Adipose tissue (tissue), 3 donors: ENCODE measurements around the gene FHL1. TPM values are rescaled to one million over a fixed set of nuclear protein-coding genes. Genes with fewer than 3 reads are reported as not detected.

Experiments used
- H3K27ac ChIP-seq: one replicate; pipeline ENCODE4 v1.5.1; 2013; ENCODE audit warnings: low read depth, low read length
- WGBS, 3 donors: extraction: QIAGEN DNeasy Blood & Tissue Kit; methylation state at CpG; one replicate each; pipeline ENCODE4 v1.1.7; 2013; 5-methylcytosine and 5-hydroxymethylcytosine counted together
- polyA plus RNA-seq, 3 donors: library from polyadenylated mRNA; stranded (reverse); fragments of 200-250 nt; gene quantifications; one replicate each; pipeline ENCODE4 v1.2.3, GENCODE V29; 2013
- donor health status: healthy with polysubstance abuse.
- donor health status: Bipolar disorder and iron deficiency.
- donor health status: healthy.

FHL1 gene
- polyA plus RNA-seq, 3 donors, result 23.9 to 683 (median 244) TPM

- H3K27ac ChIP-seq, result no peak overlapping the region
- 71 to 87% (median 74%) methylated on average over 4 of the region's 4 CpGs for WGBS, 3 donors
These were observed 52.0 kb downstream of the FHL1 start for GRCh38 chrX:136199365-136199764.

GRCh38 chrX:136200466-136200865 is 53.1 kb downstream of the FHL1 start:
- no peak overlapping the region for H3K27ac ChIP-seq
- WGBS, 3 donors, result 52 to 83% (median 55%) methylated on average over 2 of the region's 2 CpGs

GRCh38 chrX:136201601-136202000 is 54.3 kb downstream of the FHL1 start:
- no peak overlapping the region for H3K27ac ChIP-seq
- WGBS, 3 donors, result 83 to 93% (median 87%) methylated on average over 5 of the region's 5 CpGs

DNA sequence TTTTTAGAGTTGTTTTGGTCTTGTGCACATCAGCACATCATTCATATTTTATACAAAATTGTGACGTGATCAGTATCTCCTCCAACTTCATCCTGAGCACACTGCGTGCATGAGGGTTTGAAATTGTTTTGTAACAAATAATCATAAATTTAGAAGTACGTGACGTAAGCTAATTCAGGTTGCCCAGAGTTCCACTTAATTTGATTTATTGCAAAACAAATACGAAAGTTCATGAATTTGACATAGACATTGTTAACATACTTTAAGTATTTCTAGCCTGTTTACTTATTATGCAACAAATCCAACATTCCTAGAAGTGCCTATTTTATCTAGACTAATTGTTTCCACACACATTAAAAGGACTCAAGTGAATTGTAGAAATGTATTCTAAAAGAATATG is 55.6 kb downstream of the FHL1 start:
- 34 to 50% (median 36%) methylated on average over 5 of the region's 5 CpGs for WGBS, 3 donors
- H3K27ac ChIP-seq, result no peak overlapping the region

GRCh38 chrX:136203438-136203837 is 56.1 kb downstream of the FHL1 start:
- no peak overlapping the region for H3K27ac ChIP-seq

GRCh38 chrX:136203951-136204350 is 56.6 kb downstream of the FHL1 start:
- no peak overlapping the region for H3K27ac ChIP-seq
- 14 to 32% (median 24%) methylated on average over 3 of the region's 3 CpGs for WGBS, 3 donors

- WGBS, 3 donors, result 10 to 80% (median 28%) methylated on average over 2 of the region's 2 CpGs
- no peak overlapping the region for H3K27ac ChIP-seq
These were observed 57.2 kb downstream of the FHL1 start for GRCh38 chrX:136204571-136204970.

DNA sequence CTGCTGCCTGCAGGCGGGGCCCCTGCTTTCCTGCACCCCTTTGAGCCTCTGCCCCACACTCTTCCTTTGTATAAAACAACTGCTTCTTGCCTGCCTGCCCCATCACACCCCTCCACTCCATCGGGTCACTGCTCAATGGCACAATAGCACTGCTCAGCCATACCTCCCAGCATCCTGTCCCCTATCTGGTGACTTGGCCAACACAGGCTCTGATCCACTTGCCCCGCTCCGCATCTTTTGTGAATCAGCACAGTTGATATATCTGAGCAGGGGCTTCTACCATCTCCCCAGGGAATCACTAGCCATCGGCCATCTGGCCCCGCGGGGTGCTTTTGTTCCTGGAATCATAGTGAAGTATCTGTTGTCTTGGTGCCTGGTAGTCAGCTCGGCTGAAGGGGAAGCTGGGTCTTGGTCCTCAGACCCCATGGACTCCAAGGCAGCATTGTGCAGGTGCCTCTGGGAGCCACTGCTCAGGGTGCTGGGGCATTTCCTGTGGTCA is 58.6 kb downstream of the FHL1 start:
- no peak overlapping the region for H3K27ac ChIP-seq
- WGBS, 3 donors, result 66 to 72% (median 70%) methylated on average over 7 to 8 of the region's 8 CpGs

- WGBS, 3 donors, result 64 to 80% (median 69%) methylated on average over 5 to 6 of the region's 6 CpGs
- H3K27ac ChIP-seq, result no peak overlapping the region
These were observed 59.6 kb downstream of the FHL1 start for GRCh38 chrX:136206916-136207315.

DNA sequence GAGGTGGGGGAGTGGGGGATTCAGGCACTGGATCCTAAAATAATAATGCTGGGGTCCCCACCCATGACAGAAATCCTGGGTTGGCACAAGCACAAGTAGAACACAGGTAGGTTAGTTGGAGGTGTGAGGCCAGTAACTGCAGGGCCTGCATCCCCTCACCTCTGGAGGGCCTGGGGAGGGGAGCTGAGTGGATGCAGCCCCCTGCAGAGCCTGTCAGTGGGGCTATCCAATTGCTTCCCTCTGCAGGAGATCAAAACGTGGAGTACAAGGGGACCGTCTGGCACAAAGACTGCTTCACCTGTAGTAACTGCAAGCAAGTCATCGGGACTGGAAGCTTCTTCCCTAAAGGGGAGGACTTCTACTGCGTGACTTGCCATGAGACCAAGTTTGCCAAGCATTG is 60.2 kb downstream of the FHL1 start:
- H3K27ac ChIP-seq, result no peak overlapping the region
- 65 to 89% (median 65%) methylated on average over 4 of the region's 4 CpGs for WGBS, 3 donors

GRCh38 chrX:136209016-136209738 is 61.8 kb downstream of the FHL1 start:
- no peak overlapping the region for H3K27ac ChIP-seq
- WGBS, 3 donors, result 39 to 46% (median 43%) methylated on average over 21 to 28 of the region's 28 CpGs

DNA sequence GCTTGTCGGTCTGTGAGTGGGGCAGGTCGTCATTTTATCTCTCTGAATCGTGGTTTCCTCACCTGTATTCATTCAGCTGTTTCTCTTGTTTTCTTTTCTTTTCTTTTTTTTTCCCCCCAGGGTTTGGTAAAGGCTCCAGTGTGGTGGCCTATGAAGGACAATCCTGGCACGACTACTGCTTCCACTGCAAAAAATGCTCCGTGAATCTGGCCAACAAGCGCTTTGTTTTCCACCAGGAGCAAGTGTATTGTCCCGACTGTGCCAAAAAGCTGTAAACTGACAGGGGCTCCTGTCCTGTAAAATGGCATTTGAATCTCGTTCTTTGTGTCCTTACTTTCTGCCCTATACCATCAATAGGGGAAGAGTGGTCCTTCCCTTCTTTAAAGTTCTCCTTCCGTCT is 62.4 kb downstream of the FHL1 start:
- 54 to 60% (median 55%) methylated on average over 9 of the region's 9 CpGs for WGBS, 3 donors

DNA sequence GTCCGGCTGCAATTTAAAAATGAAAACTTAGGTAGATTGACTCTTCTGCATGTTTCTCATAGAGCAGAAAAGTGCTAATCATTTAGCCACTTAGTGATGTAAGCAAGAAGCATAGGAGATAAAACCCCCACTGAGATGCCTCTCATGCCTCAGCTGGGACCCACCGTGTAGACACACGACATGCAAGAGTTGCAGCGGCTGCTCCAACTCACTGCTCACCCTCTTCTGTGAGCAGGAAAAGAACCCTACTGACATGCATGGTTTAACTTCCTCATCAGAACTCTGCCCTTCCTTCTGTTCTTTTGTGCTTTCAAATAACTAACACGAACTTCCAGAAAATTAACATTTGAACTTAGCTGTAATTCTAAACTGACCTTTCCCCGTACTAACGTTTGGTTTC is 62.9 kb downstream of the FHL1 start:
- H3K27ac ChIP-seq, result no peak overlapping the region
- WGBS, 3 donors, result 34 to 47% (median 47%) methylated on average over 7 of the region's 7 CpGs

More for the DNA sequence above, 62.4 kb downstream of the FHL1 start:
- no peak overlapping the region for H3K27ac ChIP-seq

DNA sequence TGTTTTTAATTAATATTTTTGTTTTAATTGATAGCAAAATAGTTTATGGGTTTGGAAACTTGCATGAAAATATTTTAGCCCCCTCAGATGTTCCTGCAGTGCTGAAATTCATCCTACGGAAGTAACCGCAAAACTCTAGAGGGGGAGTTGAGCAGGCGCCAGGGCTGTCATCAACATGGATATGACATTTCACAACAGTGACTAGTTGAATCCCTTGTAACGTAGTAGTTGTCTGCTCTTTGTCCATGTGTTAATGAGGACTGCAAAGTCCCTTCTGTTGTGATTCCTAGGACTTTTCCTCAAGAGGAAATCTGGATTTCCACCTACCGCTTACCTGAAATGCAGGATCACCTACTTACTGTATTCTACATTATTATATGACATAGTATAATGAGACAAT is 63.5 kb downstream of the FHL1 start:
- no peak overlapping the region for H3K27ac ChIP-seq
- 41 to 88% (median 64%) methylated on average over 5 of the region's 5 CpGs for whole genome bisulfite sequencing, 3 donors

DNA sequence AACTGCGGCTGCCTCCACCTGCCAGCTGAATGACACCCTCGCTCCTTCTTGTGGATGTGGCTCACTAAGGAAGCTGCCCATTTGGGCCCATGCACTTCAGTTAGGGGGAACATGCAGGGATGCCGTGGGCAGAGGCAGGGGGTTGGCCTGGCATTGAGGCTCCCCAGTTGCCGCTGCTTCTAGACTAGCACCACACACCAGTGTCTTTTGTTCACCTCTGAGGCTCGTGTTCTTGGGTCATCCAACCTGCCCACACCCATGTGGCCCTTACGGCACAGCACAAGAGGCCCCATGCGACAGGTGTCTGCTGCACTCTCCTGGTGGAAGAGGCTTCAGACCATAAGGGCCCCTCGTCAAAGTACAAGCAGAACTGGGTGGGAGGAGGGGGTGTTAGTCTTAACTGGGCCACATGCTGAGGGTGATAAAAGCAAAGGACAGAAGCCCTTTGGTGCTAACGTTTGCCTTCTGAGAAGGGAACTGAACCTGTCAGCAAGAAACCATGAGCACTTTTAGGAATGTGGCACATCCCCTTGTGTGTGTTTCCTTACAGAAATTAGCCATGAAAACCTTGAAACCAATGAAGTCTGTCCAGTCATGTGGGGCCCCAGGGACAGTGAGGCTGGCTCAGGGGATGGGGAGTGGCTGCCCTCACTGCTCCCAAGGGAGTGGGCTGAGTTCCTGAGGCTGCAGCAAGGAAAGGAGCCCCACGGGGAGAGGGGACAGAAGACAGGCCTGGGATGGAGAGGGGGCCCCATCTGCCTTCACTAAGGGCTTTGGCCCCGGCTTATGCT is 64.6 kb downstream of the FHL1 start:
- WGBS, 3 donors, result 63 to 79% (median 68%) methylated on average over 5 to 11 of the region's 11 CpGs
- H3K27ac ChIP-seq, result no peak overlapping the region

DNA sequence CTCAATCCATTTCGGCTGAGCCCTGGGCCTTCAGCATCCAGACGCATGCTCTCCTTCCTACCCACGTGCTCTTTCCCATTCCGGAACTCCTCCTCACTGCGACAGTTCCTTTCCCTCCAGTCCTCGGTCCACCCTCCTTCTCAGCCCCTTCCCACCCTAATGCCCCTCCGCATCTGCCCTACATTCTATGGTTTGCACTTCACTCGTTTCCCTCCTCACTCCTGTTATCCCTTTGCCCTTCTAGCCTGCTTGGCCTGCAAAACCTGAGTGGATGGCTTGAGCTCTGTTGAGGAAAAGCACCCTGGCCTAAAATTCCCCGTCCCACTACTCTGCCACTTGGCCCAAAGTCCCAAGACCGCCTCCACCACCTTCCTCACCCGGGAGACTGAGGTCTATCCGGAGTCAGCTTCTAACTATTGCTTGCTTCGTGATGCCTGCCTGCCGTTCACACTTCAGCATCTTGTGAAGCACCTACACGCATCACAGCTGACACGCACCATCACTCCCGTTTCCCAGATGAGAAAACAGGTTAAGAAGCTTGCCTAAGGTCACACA is 65.3 kb downstream of the FHL1 start:
- 72 to 83% (median 81%) methylated on average over 14 to 17 of the region's 17 CpGs for WGBS, 3 donors
- H3K27ac ChIP-seq, result no peak overlapping the region

DNA sequence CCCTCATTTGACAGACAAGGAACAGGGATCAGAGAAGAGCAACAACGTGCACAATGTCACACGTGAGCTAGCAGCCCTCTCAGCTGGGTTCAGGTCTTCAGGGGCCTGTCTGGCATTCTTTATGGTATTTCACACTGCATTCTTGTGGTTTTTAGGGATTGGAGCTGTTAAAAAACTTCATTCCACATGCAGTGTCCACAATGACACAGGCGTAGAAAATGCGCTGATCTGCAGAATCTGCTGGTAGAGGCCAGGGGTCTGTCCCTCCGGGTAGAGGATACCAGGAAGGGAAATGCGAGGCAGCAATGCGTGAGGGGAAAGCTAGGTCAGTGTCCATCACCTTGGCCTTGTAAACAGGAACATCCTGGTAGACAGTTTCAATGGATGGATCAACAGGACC is 67.2 kb downstream of the FHL1 start:
- 47 to 70% (median 54%) methylated on average over 7 of the region's 7 CpGs for WGBS, 3 donors
- no peak overlapping the region for H3K27ac ChIP-seq

- no peak overlapping the region for H3K27ac ChIP-seq
These were observed 68.2 kb downstream of the FHL1 start for GRCh38 chrX:136215559-136215958.

DNA sequence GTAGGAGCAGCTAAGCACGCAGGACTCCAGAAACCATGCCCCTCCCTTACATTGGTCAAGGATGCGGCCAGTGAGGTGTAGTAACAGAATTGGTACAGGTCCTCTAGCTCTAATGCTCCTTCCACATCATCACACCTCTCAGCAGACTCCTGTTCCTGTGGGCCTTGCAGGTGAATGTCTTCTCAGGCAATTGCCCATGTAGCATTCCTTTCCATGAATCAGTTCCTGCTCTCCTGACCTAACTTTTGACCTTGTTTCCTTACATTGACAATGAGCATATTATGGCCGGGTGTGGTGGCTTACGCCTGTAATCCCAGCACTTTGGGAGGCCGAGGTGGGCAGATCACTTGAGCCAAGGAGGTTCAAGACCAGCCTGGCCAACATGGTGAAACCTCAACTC is 72.6 kb downstream of the FHL1 start:
- WGBS, 3 donors, result 77 to 95% (median 93%) methylated on average over 5 of the region's 5 CpGs
- no peak overlapping the region for H3K27ac ChIP-seq
